Measurements from ENCODE around the gene GAPVD1. TPM values are rescaled to one million over a fixed set of nuclear protein-coding genes. Genes with fewer than 3 reads are reported as not detected.

Gene GAPVD1
- total RNA-seq, 1 experiment from 2014 or later, result 53.1 TPM

DNA sequence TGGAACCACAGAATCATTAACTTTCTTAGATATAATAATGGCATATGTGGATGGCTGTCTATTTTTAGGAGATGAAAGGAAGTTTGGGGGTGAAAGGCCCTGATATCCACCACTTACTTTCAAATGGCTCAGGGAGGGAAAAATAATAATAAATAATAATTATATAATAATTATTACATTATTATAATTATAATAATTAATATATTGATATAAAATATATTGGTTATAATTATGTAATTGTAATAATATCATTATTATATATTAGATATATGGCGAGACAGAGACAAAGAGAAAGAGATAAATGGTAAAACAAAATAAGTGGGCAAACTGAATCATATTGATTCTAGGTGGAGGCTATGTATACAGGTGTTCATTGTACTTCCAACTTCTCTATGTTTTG lies 136.6 kb downstream of the GAPVD1 start:
- Histone ChIP-seq H3K27ac (ENCODE audit: low read depth, low read length) (no peak overlapping the region), H3K4me3 (replicated peaks in 1 of 2; ENCODE audit: low read depth in 1 of 2, low read length in 2 of 2) (no peak overlapping the region), H3K9me3 (ENCODE audit: control insufficient read depth in 1 of 2, insufficient read depth in 1 of 2, low read depth in 1 of 2, low read length in 2 of 2) (no peaks in the 10 kb centered on the region), H3K9ac (ENCODE audit: low read length) (no peak overlapping the region), H3K36me3 (ENCODE audit: control insufficient read depth in 1 of 2, insufficient read depth in 2 of 2, low read length in 2 of 2) (no peaks in the 10 kb centered on the region), H4K20me1 (ENCODE audit: insufficient read depth) (no peaks in the 10 kb centered on the region), H3K79me2 (ENCODE audit: insufficient read depth, low read length) (no peaks in the 10 kb centered on the region), H2AFZ (ENCODE audit: low read depth, low read length, poor library complexity, severe bottlenecking) (no peak overlapping the region), H3K27me3 (ENCODE audit: insufficient read depth, low read length) (no peaks in the 10 kb centered on the region), H3K4me2 (ENCODE audit: low read length) (no peak overlapping the region), H3K9me2 (ENCODE audit: insufficient read depth) (no peaks in the 10 kb centered on the region), H3K4me1 (ENCODE audit: control insufficient read depth in 1 of 2, insufficient read depth in 2 of 2, low read length in 2 of 2) (peaks cover 0 to 4% of the 10 kb centered on the region in 2 experiments; a peak in 1 of 4 replicates)
- DNase-seq (ENCODE audit: low read depth, low spot score) (no peak), ATAC-seq (no peak)
- POLR2A ChIA-PET, result no interaction called here
- RAD21 ChIA-PET (ENCODE audit: low non-redundant PET in 1 of 2, low total read pairs in 2 of 2, uncharacterized antibody in 2 of 2, unreplicated experiment in 2 of 2), result no interaction called here
- BruUV-seq (replicated peaks), result no TSS peak
- CTCF ChIA-PET, result no interaction called here
- TF ChIP-seq CBX3 (IDR thresholded peaks at IDR 0.05; ENCODE audit: low read depth) (no peak), ZNF274 (IDR thresholded peaks at IDR 0.05; ENCODE audit: low read depth, low read length) (no peak), CEBPB (IDR thresholded peaks at IDR 0.05; ENCODE audit: low read depth) (no peak), TCF7L2 (IDR thresholded peaks at IDR 0.05; ENCODE audit: borderline replicate concordance, extremely low read depth, insufficient read depth, insufficient read length) (no peak), POLR2A (IDR thresholded peaks at IDR 0.05; ENCODE audit: borderline replicate concordance, extremely low read depth, insufficient read depth, insufficient read length) (no peak), EZH2 (IDR thresholded peaks at IDR 0.05) (no peak)
- intact Hi-C loops (cut with micrococcal nuclease), result no loop called here

DNA sequence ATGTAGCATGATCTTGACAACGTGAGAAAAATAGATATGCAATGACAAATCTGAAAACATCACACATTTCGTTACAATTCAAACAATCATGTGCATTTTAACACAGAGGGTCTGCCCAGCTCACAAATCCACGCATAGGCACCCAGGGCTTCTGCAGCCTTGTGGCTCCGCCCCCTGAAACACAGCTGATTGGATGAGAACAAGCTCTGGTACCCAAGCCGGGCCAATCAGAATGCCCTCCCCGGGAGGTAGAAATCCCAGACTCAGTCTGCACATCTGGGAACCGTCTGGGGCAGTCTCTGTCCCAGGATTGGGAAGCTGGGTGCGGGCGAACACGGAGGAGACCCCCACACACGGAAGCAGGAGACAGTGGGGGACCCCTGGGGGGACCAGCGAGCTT lies 137.5 kb downstream of the GAPVD1 start:
- Histone ChIP-seq H3K9me2 (ENCODE audit: insufficient read depth) (no peaks in the 10 kb centered on the region), H3K27ac (ENCODE audit: low read depth, low read length) (no peak overlapping the region), H4K20me1 (ENCODE audit: insufficient read depth) (no peaks in the 10 kb centered on the region), H3K27me3 (ENCODE audit: insufficient read depth, low read length) (no peaks in the 10 kb centered on the region), H3K4me1 (ENCODE audit: control insufficient read depth in 1 of 2, insufficient read depth in 2 of 2, low read length in 2 of 2) (no peaks in the 10 kb centered on the region), H3K4me2 (ENCODE audit: low read length) (no peak overlapping the region), H2AFZ (ENCODE audit: low read depth, low read length, poor library complexity, severe bottlenecking) (no peak overlapping the region), H3K9ac (ENCODE audit: low read length) (no peak overlapping the region), H3K79me2 (ENCODE audit: insufficient read depth, low read length) (no peaks in the 10 kb centered on the region), H3K4me3 (replicated peaks in 1 of 2; ENCODE audit: low read depth in 1 of 2, low read length in 2 of 2) (no peak overlapping the region), H3K36me3 (ENCODE audit: control insufficient read depth in 1 of 2, insufficient read depth in 2 of 2, low read length in 2 of 2) (no peaks in the 10 kb centered on the region), H3K9me3 (ENCODE audit: control insufficient read depth in 1 of 2, insufficient read depth in 1 of 2, low read depth in 1 of 2, low read length in 2 of 2) (no peaks in the 10 kb centered on the region)
- CTCF ChIA-PET, result interaction anchor here (1.0 kb wide), 2 partner anchors 8 to 9 kb away, joined by 4 read pairs; no protein-coding TSS in a partner anchor
- BruUV-seq (replicated peaks), result no TSS peak
- ATAC-seq (peak; percentile 82), DNase-seq (ENCODE audit: low read depth, low spot score) (no peak)
- RAD21 ChIA-PET (ENCODE audit: low non-redundant PET in 1 of 2, low total read pairs in 2 of 2, uncharacterized antibody in 2 of 2, unreplicated experiment in 2 of 2), result no interaction called here
- intact Hi-C loops (cut with micrococcal nuclease), result no loop called here
- POLR2A ChIA-PET, result interaction anchor here (1.0 kb wide), 1 partner anchor 8 kb away, joined by 4 read pairs; no protein-coding TSS in a partner anchor
- no peak for TF ChIP-seq RAD21 (IDR thresholded peaks at IDR 0.05; ENCODE audit: low read depth)
- TF ChIP-seq, protein P1, sequence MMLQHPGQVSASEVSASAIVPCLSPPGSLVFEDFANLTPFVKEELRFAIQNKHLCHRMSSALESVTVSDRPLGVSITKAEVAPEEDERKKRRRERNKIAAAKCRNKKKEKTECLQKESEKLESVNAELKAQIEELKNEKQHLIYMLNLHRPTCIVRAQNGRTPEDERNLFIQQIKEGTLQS (IDR thresholded peaks at IDR 0.05), result no peak
- no peak for TF ChIP-seq SP1 (IDR thresholded peaks at IDR 0.05; ENCODE audit: low read depth)
- TF ChIP-seq EZH2phosphoT487 (IDR thresholded peaks at IDR 0.05; ENCODE audit: borderline replicate concordance), result no peak
- TF ChIP-seq CEBPB (IDR thresholded peaks at IDR 0.05; ENCODE audit: low read depth), result no peak
- TF ChIP-seq CBX3 (IDR thresholded peaks at IDR 0.05; ENCODE audit: low read depth), result no peak
- no peak for TF ChIP-seq SRF (IDR thresholded peaks at IDR 0.05; ENCODE audit: low read depth)
- TF ChIP-seq SIN3A (IDR thresholded peaks at IDR 0.05; ENCODE audit: low read depth), result no peak
- no peak for TF ChIP-seq ZNF274 (IDR thresholded peaks at IDR 0.05; ENCODE audit: low read depth, low read length)
- no peak for TF ChIP-seq JUND (IDR thresholded peaks at IDR 0.05)
- TF ChIP-seq POLR2A (IDR thresholded peaks at IDR 0.05; ENCODE audit: borderline replicate concordance, extremely low read depth, insufficient read depth, insufficient read length), result no peak
- no peak for TF ChIP-seq EGR1 (IDR thresholded peaks at IDR 0.05; ENCODE audit: low read depth)
- TF ChIP-seq, protein P2, sequence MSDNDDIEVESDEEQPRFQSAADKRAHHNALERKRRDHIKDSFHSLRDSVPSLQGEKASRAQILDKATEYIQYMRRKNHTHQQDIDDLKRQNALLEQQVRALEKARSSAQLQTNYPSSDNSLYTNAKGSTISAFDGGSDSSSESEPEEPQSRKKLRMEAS (IDR thresholded peaks at IDR 0.05), result no peak
